Epithelial cell of proximal tubule (primary cell): Measurements from ENCODE around the gene CLDN14. TPM values are rescaled to one million over a fixed set of nuclear protein-coding genes. Genes with fewer than 3 reads are reported as not detected.

ENCODE experiments used
- DNase-seq: peaks from one replicate; pipeline ENCODE4 v3.0.0-alpha.2; 2011; ENCODE audit warnings: low read depth
- H3K4me3 ChIP-seq: 2 replicates; pipeline ENCODE4 v1.5.1; 2011; ENCODE audit warnings: low read depth, mild to moderate bottlenecking, low read length
- total RNA-seq: library from RNA; depleted of rRNA; stranded (reverse); fragments of >200 nt; gene quantifications from 2 replicates; pipeline ENCODE4 v1.2.3, GENCODE V29; 2015
- TF ChIP-seq, protein P1 (sequence below): conservative IDR thresholded peaks from 2 replicates; pipeline ENCODE4 v1.5.1; 2012; ENCODE audit warnings: low read depth, mild to moderate bottlenecking, low read length

Gene CLDN14
- total RNA-seq, 1 donor from 2014 or later: 5.1 TPM

GRCh38 chr21:36502365-36502764 lies 22.4 kb upstream of the CLDN14 start:
- no peak overlapping the region for H3K4me3 ChIP-seq
- no peak for DNase-seq
- TF ChIP-seq, protein P1, sequence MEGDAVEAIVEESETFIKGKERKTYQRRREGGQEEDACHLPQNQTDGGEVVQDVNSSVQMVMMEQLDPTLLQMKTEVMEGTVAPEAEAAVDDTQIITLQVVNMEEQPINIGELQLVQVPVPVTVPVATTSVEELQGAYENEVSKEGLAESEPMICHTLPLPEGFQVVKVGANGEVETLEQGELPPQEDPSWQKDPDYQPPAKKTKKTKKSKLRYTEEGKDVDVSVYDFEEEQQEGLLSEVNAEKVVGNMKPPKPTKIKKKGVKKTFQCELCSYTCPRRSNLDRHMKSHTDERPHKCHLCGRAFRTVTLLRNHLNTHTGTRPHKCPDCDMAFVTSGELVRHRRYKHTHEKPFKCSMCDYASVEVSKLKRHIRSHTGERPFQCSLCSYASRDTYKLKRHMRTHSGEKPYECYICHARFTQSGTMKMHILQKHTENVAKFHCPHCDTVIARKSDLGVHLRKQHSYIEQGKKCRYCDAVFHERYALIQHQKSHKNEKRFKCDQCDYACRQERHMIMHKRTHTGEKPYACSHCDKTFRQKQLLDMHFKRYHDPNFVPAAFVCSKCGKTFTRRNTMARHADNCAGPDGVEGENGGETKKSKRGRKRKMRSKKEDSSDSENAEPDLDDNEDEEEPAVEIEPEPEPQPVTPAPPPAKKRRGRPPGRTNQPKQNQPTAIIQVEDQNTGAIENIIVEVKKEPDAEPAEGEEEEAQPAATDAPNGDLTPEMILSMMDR: no peak

DNA sequence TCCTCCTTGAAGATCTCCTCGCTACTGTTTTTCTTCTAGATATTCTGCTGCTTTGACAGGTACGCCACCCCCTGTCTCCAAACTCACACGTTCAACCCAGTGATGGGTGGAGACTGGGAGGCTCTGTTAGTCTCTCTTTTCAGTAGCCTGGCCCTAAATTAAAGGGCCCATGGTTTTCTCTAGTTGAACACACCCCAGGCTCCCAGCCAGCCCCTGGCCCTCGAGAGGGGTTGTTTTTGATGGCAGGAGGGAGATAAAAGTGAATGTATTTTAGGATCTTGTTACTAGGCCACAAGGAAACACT lies 21.6 kb upstream of the CLDN14 start:
- no peak overlapping the region for H3K4me3 ChIP-seq
- DNase-seq: no peak
- TF ChIP-seq, protein P1: no peak

- H3K4me3 ChIP-seq: no peak overlapping the region
- DNase-seq: no peak
- TF ChIP-seq, protein P1: no peak
Measured at GRCh38 chr21:36499578-36500471, 19.9 kb upstream of the CLDN14 start.

DNA sequence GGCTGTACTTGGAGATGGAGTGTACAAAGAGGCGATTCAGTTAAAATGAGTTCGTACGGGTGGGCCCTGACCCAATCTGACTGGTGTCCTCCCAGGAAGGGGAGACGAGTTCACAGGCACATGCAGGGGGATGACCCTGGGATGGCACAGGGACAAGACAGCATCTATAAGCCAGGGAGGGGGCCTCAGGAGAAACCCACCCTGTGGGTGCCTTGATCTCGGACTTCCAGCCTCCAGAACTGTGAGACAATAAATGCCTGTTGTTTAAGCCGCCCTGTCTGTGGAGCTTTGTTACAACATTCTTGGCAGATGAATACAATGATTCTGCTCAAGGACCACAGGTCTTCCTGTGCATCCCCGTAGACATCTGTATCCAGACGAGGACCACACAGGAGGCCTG lies 14.6 kb upstream of the CLDN14 start:
- H3K4me3 ChIP-seq: no peak overlapping the region
- no peak for DNase-seq
- TF ChIP-seq, protein P1: no peak

- TF ChIP-seq, protein P1: no peak
- H3K4me3 ChIP-seq: no peak overlapping the region
- no peak for DNase-seq
Measured at GRCh38 chr21:36491209-36491910, 11.4 kb upstream of the CLDN14 start.

GRCh38 chr21:36489776-36490165 lies 9.8 kb upstream of the CLDN14 start:
- DNase-seq: no peak
- TF ChIP-seq, protein P1: no peak
- no peak overlapping the region for H3K4me3 ChIP-seq
